Measurements from ENCODE around the gene ZGPAT.

DNA sequence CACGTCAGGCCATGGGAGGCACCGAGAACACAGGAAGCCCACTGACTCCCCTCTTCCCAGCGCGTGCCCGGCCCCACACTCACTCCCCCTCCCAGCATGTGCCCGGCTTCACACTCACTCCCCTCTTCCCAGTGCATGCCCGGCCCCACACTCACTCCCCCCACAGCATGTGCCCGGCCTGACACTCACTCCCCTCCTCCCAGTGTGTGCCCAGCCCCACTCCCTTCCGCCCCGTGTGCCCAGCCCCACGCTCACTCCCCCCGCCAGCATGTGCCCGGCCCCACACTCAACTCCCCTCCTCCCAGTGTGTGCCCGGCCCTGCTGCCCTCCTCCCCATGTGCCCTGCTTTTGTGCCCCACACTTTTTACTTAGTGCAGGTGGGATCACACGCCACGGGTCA lies 40.0 kb upstream of the ZGPAT start:
- TF ChIP-seq CTCF (IDR thresholded peaks at IDR 0.05) (no peak), POLR2A (IDR thresholded peaks at IDR 0.05) (no peak)
